ENCODE data around the gene TARS2. TPM values are rescaled to one million over a fixed set of nuclear protein-coding genes. Genes with fewer than 3 reads are reported as not detected.

The TARS2 gene
- total and polyA plus RNA-seq, 2 of the 13 experiments (the other 11 are each of a cell fraction or from before 2014, with no cell fraction given) = 21.3 to 22.8 TPM

- TF ChIP-seq REST (IDR thresholded peaks at IDR 0.05; ENCODE audit: borderline replicate concordance in 1 of 2, low read depth in 1 of 2, low read length in 2 of 2) (peak in 1 of 2 experiments; percentile 23; a peak in 1 of 4 replicates), ATF7-NPFF (CRISPR knock-in tag; IDR thresholded peaks at IDR 0.05; ENCODE audit: low read depth) (0 out of 2 replicates have a peak, but pooled peaks have one; percentile 54), MEIS1 (CRISPR knock-in tag; IDR thresholded peaks at IDR 0.05; ENCODE audit: borderline replicate concordance) (no peak), ZNF772 (CRISPR knock-in tag; IDR thresholded peaks at IDR 0.05) (no peak), KDM1A (CRISPR knock-in tag; IDR thresholded peaks at IDR 0.05) (0 out of 2 replicates have a peak, but pooled peaks have one; percentile 16), NCOA5 (CRISPR knock-in tag; IDR thresholded peaks at IDR 0.05) (no peak), RBM22 (optimal IDR thresholded peaks at IDR 0.05; ENCODE audit: low read length) (no peak), ZNF572 (CRISPR knock-in tag; IDR thresholded peaks at IDR 0.05) (no peak), KLF6 (CRISPR knock-in tag; IDR thresholded peaks at IDR 0.05) (no peak), TSC22D2 (CRISPR knock-in tag; IDR thresholded peaks at IDR 0.05; ENCODE audit: borderline replicate concordance) (0 out of 2 replicates have a peak, but pooled peaks have one; percentile 45), RBFOX2 (IDR thresholded peaks at IDR 0.05; ENCODE audit: low read depth, low read length) (peak; percentile 65), CEBPG (CRISPR knock-in tag; IDR thresholded peaks at IDR 0.05) (0 out of 2 replicates have a peak, but pooled peaks have one; percentile 12), ZMAT3 (CRISPR knock-in tag; conservative IDR thresholded peaks at IDR 0.05) (0 out of 2 replicates have a peak, but pooled peaks have one; percentile 22), PHF8 (CRISPR knock-in tag; IDR thresholded peaks at IDR 0.05) (peak; percentile 52; the same call in 1 of the 2 replicates), ARHGAP35 (CRISPR knock-in tag; IDR thresholded peaks at IDR 0.05; ENCODE audit: borderline replicate concordance) (peak; percentile 30; the same call in 1 of the 2 replicates), KDM2A (CRISPR knock-in tag; IDR thresholded peaks at IDR 0.05; ENCODE audit: borderline replicate concordance, low read depth) (peak; percentile 53), KDM3A (CRISPR knock-in tag; IDR thresholded peaks at IDR 0.05; ENCODE audit: low read depth) (0 out of 2 replicates have a peak, but pooled peaks have one; percentile 34)
- TF ChIP-seq, protein P1, sequence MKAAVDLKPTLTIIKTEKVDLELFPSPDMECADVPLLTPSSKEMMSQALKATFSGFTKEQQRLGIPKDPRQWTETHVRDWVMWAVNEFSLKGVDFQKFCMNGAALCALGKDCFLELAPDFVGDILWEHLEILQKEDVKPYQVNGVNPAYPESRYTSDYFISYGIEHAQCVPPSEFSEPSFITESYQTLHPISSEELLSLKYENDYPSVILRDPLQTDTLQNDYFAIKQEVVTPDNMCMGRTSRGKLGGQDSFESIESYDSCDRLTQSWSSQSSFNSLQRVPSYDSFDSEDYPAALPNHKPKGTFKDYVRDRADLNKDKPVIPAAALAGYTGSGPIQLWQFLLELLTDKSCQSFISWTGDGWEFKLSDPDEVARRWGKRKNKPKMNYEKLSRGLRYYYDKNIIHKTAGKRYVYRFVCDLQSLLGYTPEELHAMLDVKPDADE (CRISPR knock-in tag; IDR thresholded peaks at IDR 0.05) = peak; percentile 48; the same call in 1 of the 2 replicates
- TF ChIP-seq, protein P2, sequence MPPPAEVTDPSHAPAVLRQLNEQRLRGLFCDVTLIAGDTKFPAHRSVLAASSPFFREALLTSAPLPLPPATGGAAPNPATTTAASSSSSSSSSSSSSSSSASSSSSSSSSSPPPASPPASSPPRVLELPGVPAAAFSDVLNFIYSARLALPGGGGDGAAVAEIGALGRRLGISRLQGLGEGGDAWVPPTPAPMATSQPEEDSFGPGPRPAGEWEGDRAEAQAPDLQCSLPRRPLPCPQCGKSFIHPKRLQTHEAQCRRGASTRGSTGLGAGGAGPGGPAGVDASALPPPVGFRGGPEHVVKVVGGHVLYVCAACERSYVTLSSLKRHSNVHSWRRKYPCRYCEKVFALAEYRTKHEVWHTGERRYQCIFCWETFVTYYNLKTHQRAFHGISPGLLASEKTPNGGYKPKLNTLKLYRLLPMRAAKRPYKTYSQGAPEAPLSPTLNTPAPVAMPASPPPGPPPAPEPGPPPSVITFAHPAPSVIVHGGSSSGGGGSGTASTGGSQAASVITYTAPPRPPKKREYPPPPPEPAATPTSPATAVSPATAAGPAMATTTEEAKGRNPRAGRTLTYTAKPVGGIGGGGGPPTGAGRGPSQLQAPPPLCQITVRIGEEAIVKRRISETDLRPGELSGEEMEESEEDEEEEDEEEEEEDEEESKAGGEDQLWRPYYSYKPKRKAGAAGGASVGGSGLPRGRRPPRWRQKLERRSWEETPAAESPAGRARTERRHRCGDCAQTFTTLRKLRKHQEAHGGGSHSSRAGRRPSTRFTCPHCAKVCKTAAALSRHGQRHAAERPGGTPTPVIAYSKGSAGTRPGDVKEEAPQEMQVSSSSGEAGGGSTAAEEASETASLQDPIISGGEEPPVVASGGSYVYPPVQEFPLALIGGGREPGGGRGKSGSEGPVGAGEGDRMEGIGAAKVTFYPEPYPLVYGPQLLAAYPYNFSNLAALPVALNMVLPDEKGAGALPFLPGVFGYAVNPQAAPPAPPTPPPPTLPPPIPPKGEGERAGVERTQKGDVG (CRISPR knock-in tag; IDR thresholded peaks at IDR 0.05; ENCODE audit: borderline replicate concordance) = no peak
Observed at GRCh38 chr1:150548632-150549495, 61.6 kb downstream of the TARS2 start, which contains the start of gene ADAMTSL4 (continued).
